Measurements from ENCODE around the gene E2F3. TPM values are rescaled to one million over a fixed set of nuclear protein-coding genes. Genes with fewer than 3 reads are reported as not detected.

Gene E2F3
- total RNA-seq, 4 donors from 2014 or later: 3.5 to 5.1 (median 4.0) TPM

DNA sequence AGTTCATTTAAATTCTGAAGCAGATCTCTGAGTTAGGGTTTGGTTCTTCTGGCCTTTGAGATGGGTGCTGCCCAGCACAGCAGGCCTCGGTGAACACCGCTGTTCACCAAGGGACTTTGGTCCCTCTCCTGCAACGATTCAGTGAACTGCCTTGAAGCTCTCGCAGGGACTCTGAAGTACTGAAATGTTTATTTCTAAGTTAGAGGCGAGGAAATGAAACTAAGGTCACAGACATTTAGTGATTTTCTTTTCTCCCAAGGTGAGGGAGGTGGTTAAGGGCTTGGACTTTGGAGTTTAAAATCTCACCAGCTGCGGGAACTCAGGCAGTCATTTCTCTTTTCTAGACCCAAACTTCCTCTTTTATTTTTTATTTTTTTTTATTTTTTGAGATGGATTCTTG, 26.2 kb downstream of the E2F3 start:
- WGBS, 2 donors: 63 to 77% methylated on average over 6 of the region's 6 CpGs

DNA sequence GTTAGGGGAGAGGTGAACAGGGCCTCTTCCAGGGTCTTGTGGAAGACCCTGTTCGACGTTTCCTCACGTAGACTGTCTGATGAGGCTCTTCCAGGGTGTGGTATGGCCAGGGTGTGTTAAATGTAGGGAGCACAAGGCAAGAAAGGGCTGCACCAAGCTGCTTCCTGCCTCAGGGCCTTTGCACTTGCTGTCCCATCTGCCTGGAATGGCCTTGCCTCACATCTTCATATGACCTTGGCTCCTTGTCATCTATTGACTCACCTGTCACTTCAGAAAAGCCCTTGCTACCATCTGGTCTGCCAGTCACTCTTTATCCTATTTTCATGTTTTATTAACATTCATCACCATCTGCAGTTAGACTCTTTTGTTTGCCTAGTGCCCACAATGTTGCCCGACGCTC, 31.0 kb downstream of the E2F3 start:
- Histone ChIP-seq H3K36me3 (peaks cover 0 to 11% (median 0%) of the 10 kb centered on the region in 3 donors), H3K4me1 (peaks cover 0 to 4% (median 0%) of the 10 kb centered on the region in 4 donors), H3K27me3 (no peaks in the 10 kb centered on the region), H3K9me3 (no peaks in the 10 kb centered on the region), H3K27ac (no peak overlapping the region), H3K4me3 (no peak overlapping the region)
- no peak for DNase-seq (ENCODE audit: low spot score in 2 of 2)
- 93 to 95% methylated on average over 5 of the region's 5 CpGs for WGBS, 2 donors
- no peak for TF ChIP-seq POLR2A (IDR thresholded peaks at IDR 0.05)
- no peak for TF ChIP-seq EP300 (IDR thresholded peaks at IDR 0.05)
- TF ChIP-seq, protein P1, sequence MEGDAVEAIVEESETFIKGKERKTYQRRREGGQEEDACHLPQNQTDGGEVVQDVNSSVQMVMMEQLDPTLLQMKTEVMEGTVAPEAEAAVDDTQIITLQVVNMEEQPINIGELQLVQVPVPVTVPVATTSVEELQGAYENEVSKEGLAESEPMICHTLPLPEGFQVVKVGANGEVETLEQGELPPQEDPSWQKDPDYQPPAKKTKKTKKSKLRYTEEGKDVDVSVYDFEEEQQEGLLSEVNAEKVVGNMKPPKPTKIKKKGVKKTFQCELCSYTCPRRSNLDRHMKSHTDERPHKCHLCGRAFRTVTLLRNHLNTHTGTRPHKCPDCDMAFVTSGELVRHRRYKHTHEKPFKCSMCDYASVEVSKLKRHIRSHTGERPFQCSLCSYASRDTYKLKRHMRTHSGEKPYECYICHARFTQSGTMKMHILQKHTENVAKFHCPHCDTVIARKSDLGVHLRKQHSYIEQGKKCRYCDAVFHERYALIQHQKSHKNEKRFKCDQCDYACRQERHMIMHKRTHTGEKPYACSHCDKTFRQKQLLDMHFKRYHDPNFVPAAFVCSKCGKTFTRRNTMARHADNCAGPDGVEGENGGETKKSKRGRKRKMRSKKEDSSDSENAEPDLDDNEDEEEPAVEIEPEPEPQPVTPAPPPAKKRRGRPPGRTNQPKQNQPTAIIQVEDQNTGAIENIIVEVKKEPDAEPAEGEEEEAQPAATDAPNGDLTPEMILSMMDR (IDR thresholded peaks at IDR 0.05): no peak

More for the DNA sequence above, 26.2 kb downstream of the E2F3 start:
- DNase-seq (ENCODE audit: low spot score in 2 of 2): no peak
- no peak for TF ChIP-seq EP300 (IDR thresholded peaks at IDR 0.05)
- no peak for TF ChIP-seq POLR2A (IDR thresholded peaks at IDR 0.05)
- TF ChIP-seq, protein P1 (IDR thresholded peaks at IDR 0.05): no peak
- Histone ChIP-seq H3K4me3 (no peak overlapping the region), H3K36me3 (peaks cover 0 to 11% (median 0%) of the 10 kb centered on the region in 3 donors), H3K27me3 (no peaks in the 10 kb centered on the region), H3K27ac (no peak overlapping the region), H3K9me3 (no peaks in the 10 kb centered on the region), H3K4me1 (peaks cover 0 to 10% (median 0%) of the 10 kb centered on the region in 4 donors)

DNA sequence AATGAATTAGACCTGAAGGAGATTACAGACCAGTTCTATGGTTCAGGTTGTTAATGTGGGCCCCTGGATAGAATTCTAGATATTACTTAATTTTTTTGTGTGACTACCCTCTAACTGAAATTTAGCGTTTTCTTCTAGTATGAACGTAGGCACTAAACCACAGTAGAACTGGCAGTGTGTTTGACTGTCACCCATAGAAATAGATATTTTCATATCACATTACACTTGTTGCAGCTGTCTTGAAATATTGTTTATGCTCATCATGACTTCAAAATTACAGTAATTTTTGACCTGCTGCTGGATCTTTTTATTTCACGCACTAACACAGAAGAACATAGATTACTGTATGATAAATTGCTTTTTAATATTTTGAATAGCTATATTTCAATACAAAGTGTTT, 31.6 kb downstream of the E2F3 start:
- Histone ChIP-seq H3K9me3 (no peaks in the 10 kb centered on the region), H3K27ac (no peak overlapping the region), H3K36me3 (peaks cover 0 to 11% (median 0%) of the 10 kb centered on the region in 3 donors), H3K27me3 (no peaks in the 10 kb centered on the region), H3K4me1 (no peaks in the 10 kb centered on the region), H3K4me3 (no peak overlapping the region)
- TF ChIP-seq POLR2A (IDR thresholded peaks at IDR 0.05) (no peak), EP300 (IDR thresholded peaks at IDR 0.05) (no peak)
- WGBS, 2 donors: 97 to 98% methylated on average over 3 of the region's 3 CpGs
- no peak for DNase-seq (ENCODE audit: low spot score in 2 of 2)

DNA sequence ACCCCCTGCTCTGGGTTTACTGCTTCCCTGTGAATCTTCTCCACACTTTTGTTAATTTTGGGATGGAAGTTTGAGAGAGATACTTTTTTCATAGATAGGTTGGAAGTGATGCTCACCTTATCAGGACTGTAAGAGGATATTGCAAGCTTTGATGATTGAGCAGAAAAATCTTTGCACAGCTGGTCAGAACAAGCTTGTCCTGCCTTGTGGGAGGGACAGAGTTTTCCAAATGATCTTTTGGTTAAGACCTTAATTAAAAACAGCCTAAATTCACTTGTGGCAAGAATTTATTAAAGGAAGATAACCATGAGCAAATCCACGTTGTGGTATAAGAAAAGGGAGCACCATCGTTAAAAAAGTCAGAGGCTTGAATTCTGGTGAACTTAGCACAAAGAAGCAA, 32.2 kb downstream of the E2F3 start:
- TF ChIP-seq, protein P1 (IDR thresholded peaks at IDR 0.05): no peak
- TF ChIP-seq POLR2A (IDR thresholded peaks at IDR 0.05): no peak
- TF ChIP-seq EP300 (IDR thresholded peaks at IDR 0.05): no peak
- DNase-seq (ENCODE audit: low spot score in 2 of 2): no peak
- H3K36me3 ChIP-seq: peaks cover 0 to 11% (median 0%) of the 10 kb centered on the region in 3 donors
- H3K27me3 ChIP-seq: no peaks in the 10 kb centered on the region
- H3K4me3 ChIP-seq: no peak overlapping the region
- H3K4me1 ChIP-seq: peaks cover 0 to 4% (median 0%) of the 10 kb centered on the region in 4 donors
- no peaks in the 10 kb centered on the region for H3K9me3 ChIP-seq
- H3K27ac ChIP-seq: no peak overlapping the region
- WGBS, 2 donors: 57 to 73% methylated on average over 2 of the region's 2 CpGs

DNA sequence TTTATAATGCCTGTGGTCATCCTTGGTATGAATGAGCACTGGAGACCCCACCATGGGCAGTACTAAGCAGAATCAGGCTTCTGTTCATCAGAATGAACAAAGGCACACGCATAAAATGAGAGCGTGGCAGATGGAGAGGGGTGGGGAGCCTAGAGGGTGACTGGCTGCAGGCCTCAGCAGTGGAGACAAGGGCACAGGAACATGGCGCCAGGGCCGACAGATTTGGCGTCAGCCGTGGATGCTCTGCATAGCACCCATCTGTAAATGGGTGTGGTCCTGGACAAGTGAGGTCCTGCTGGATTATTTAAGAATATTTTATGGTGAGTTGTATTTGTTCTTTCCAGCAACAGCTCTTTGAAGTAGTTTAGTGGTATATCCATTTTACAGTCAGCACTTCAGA, 33.1 kb downstream of the E2F3 start:
- H3K4me1 ChIP-seq: peaks cover 0 to 7% (median 0%) of the 10 kb centered on the region in 4 donors
- TF ChIP-seq, protein P1 (IDR thresholded peaks at IDR 0.05): no peak
- TF ChIP-seq POLR2A (IDR thresholded peaks at IDR 0.05): no peak
- TF ChIP-seq EP300 (IDR thresholded peaks at IDR 0.05): no peak
- H3K4me3 ChIP-seq: no peak overlapping the region
- H3K36me3 ChIP-seq: peaks cover 0 to 11% (median 0%) of the 10 kb centered on the region in 3 donors
- no peak overlapping the region for H3K27ac ChIP-seq
- 84 to 86% methylated on average over 6 of the region's 6 CpGs for WGBS, 2 donors
- H3K27me3 ChIP-seq: no peaks in the 10 kb centered on the region
- H3K9me3 ChIP-seq: no peaks in the 10 kb centered on the region
- DNase-seq (ENCODE audit: low spot score in 2 of 2): no peak

DNA sequence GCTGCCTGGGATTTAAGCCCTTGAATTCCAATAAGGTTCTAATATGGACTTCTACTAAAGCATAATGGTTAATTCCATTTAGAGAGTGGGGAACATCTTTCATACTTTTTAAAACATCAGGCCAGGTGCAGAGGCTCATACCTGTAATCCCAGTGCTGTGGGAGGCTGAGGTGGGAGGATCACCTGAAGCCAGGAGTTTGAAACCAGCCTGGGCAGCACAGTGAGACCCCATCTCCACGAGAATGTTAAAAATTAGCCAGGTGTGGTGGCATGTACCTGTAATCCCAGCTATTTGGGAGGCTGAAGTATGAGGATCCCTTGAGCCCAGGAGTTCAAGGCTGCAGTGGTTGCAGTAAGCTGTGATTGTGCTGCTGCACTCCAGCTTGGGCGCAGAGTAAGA, 35.0 kb downstream of the E2F3 start:
- Histone ChIP-seq H3K4me1 (peaks cover 0 to 16% (median 0%) of the 10 kb centered on the region in 4 donors), H3K36me3 (peaks cover 0 to 2% (median 0%) of the 10 kb centered on the region in 3 donors), H3K9me3 (no peaks in the 10 kb centered on the region), H3K4me3 (no peak overlapping the region), H3K27ac (no peak overlapping the region), H3K27me3 (no peaks in the 10 kb centered on the region)
- WGBS, 2 donors: 94 to 97% methylated on average over 2 of the region's 2 CpGs
- no peak for DNase-seq (ENCODE audit: low spot score in 2 of 2)
- TF ChIP-seq EP300 (IDR thresholded peaks at IDR 0.05): no peak
- no peak for TF ChIP-seq POLR2A (IDR thresholded peaks at IDR 0.05)
- TF ChIP-seq, protein P1 (IDR thresholded peaks at IDR 0.05): no peak
